Smooth muscle cell (in vitro differentiated cells): Measurements from ENCODE around the gene SLC25A47. TPM values are rescaled to one million over a fixed set of nuclear protein-coding genes. Genes with fewer than 3 reads are reported as not detected.

ENCODE experiments used
- DNase-seq: peaks from one replicate; lab custom pipeline; 2025; ENCODE audit not compliant: unreplicated experiment; lab: John Stamatoyannopoulos, UW
- H2AFZ ChIP-seq: fragments of 200-600 bp; sonication (generic); 2 replicates; pipeline ENCODE4 v1.6.0; 2016; ENCODE audit warnings: antibody characterized with exemption, low read depth, mild to moderate bottlenecking
- H3F3A ChIP-seq: fragments of 200-600 bp; sonication (generic); 2 replicates; pipeline ENCODE4 v1.6.0; 2017; ENCODE audit warnings: antibody characterized with exemption, low read depth
- H3K27ac ChIP-seq: fragments of 200-600 bp; sonication (generic); 2 replicates; pipeline ENCODE4 v1.5.1; 2016; ENCODE audit warnings: low read depth, mild to moderate bottlenecking
- H3K27me3 ChIP-seq: fragments of 200-600 bp; sonication (generic); 2 replicates; pipeline ENCODE4 v1.6.1; 2016; ENCODE audit warnings: low read depth, mild to moderate bottlenecking
- H3K36me3 ChIP-seq: fragments of 200-600 bp; sonication (generic); 2 replicates; pipeline ENCODE4 v1.5.1; 2016; ENCODE audit warnings: low read depth
- H3K4me1 ChIP-seq: fragments of 200-600 bp; sonication (generic); 2 replicates; pipeline ENCODE4 v1.5.1; 2016; ENCODE audit warnings: low read depth
- H3K4me2 ChIP-seq: fragments of 200-600 bp; sonication (generic); 2 replicates; pipeline ENCODE4 v1.6.0; 2016; ENCODE audit warnings: mild to moderate bottlenecking
- H3K4me3 ChIP-seq: fragments of 200-600 bp; sonication (generic); 2 replicates; pipeline ENCODE4 v1.5.1; 2016; ENCODE audit warnings: mild to moderate bottlenecking
- H3K79me2 ChIP-seq: fragments of 200-600 bp; sonication (generic); 2 replicates; pipeline ENCODE4 v1.6.0; 2016; ENCODE audit warnings: low read depth, mild to moderate bottlenecking
- H3K9ac ChIP-seq: fragments of 200-600 bp; sonication (generic); 2 replicates; pipeline ENCODE4 v1.6.0; 2016; ENCODE audit warnings: low read depth
- H3K9me3 ChIP-seq: fragments of 200-600 bp; sonication (generic); replicated peaks from 2 replicates; pipeline ENCODE4 v1.5.1; 2016; ENCODE audit warnings: low read depth
- H4K20me1 ChIP-seq: fragments of 200-600 bp; sonication (generic); 2 replicates; pipeline ENCODE4 v1.6.0; 2016; ENCODE audit warnings: low read depth
- CTCF ChIP-seq: fragments of 200-600 bp; sonication (generic); IDR thresholded peaks from 2 replicates; pipeline ENCODE4 v1.5.1; 2017; ENCODE audit warnings: borderline replicate concordance, mild to moderate bottlenecking, antibody characterized with exemption; ENCODE audit not compliant: insufficient read depth, poor library complexity, severe bottlenecking
- WGBS: methylation state at CpG from one replicate; pipeline ENCODE4 v1.1.7; 2016; ENCODE audit warnings: low lambda C conversion rate; 5-methylcytosine and 5-hydroxymethylcytosine counted together
- polyA plus RNA-seq: library from polyadenylated mRNA; unstranded; fragments of >200 nt; fragmentation: Nextera tagmentation; extraction: Ambion mirVana; gene quantifications from 2 replicates; pipeline ENCODE4 v1.2.1, GENCODE V29; 2016
- total RNA-seq: library from RNA; depleted of rRNA; stranded (reverse); fragments of >200 nt; gene quantifications from 2 replicates; pipeline ENCODE4 v1.2.3, GENCODE V29; 2014

SLC25A47 gene
- total and polyA plus RNA-seq, 2 experiments from 2014 or later, result not detected

GRCh38 chr14:100302616-100303015 lies 20.5 kb upstream of the SLC25A47 start:
- DNase-seq, result no peak

GRCh38 chr14:100303179-100303578 lies 20.0 kb upstream of the SLC25A47 start:
- no peak overlapping the region for H2AFZ ChIP-seq
- H3K27me3 ChIP-seq, result no peaks in the 10 kb centered on the region
- H3K9me3 ChIP-seq, result no peaks in the 10 kb centered on the region
- no peak overlapping the region for H3K9ac ChIP-seq
- H4K20me1 ChIP-seq, result peaks cover 29% of the 10 kb centered on the region
- H3K4me3 ChIP-seq, result no peak overlapping the region
- no peaks in the 10 kb centered on the region for H3K79me2 ChIP-seq
- no peak overlapping the region for H3K4me2 ChIP-seq
- WGBS, result 83% methylated on average over 8 of the region's 8 CpGs
- no peaks in the 10 kb centered on the region for H3F3A ChIP-seq
- H3K27ac ChIP-seq, result no peak overlapping the region
- H3K4me1 ChIP-seq, result peaks cover 8% of the 10 kb centered on the region
- no peak for DNase-seq
- H3K36me3 ChIP-seq, result no peaks in the 10 kb centered on the region
- TF ChIP-seq CTCF, result peak; percentile 54

More at GRCh38 chr14:100302616-100303015, 20.5 kb upstream of the SLC25A47 start:
- H3K27ac ChIP-seq, result no peak overlapping the region
- H3K36me3 ChIP-seq, result no peaks in the 10 kb centered on the region
- no peak overlapping the region for H3K4me3 ChIP-seq
- no peak overlapping the region for H3K4me2 ChIP-seq
- WGBS, result 72% methylated on average over 2 of the region's 2 CpGs
- H3K27me3 ChIP-seq, result no peaks in the 10 kb centered on the region
- no peak overlapping the region for H2AFZ ChIP-seq
- no peaks in the 10 kb centered on the region for H3K9me3 ChIP-seq
- no peak overlapping the region for H3K9ac ChIP-seq
- no peaks in the 10 kb centered on the region for H3K79me2 ChIP-seq
- TF ChIP-seq CTCF, result no peak
- peaks cover 33% of the 10 kb centered on the region for H4K20me1 ChIP-seq
- H3F3A ChIP-seq, result no peaks in the 10 kb centered on the region
- H3K4me1 ChIP-seq, result peaks cover 8% of the 10 kb centered on the region

GRCh38 chr14:100303925-100304324 lies 19.2 kb upstream of the SLC25A47 start:
- H3K27me3 ChIP-seq, result no peaks in the 10 kb centered on the region
- no peak for TF ChIP-seq CTCF
- no peak overlapping the region for H3K4me3 ChIP-seq
- H3K27ac ChIP-seq, result no peak overlapping the region
- H4K20me1 ChIP-seq, result peaks cover 31% of the 10 kb centered on the region
- H3F3A ChIP-seq, result no peaks in the 10 kb centered on the region
- no peaks in the 10 kb centered on the region for H3K36me3 ChIP-seq
- H3K79me2 ChIP-seq, result no peaks in the 10 kb centered on the region
- H3K9ac ChIP-seq, result no peak overlapping the region
- no peak overlapping the region for H3K4me2 ChIP-seq
- no peak overlapping the region for H2AFZ ChIP-seq
- no peak for DNase-seq
- no peaks in the 10 kb centered on the region for H3K9me3 ChIP-seq
- WGBS, result 70% methylated on average over 4 of the region's 4 CpGs
- H3K4me1 ChIP-seq, result peaks cover 8% of the 10 kb centered on the region

GRCh38 chr14:100304825-100305323 lies 18.3 kb upstream of the SLC25A47 start:
- 11% methylated on average over 23 of the region's 23 CpGs for whole genome bisulfite sequencing
- no peak for DNase-seq
- H4K20me1 ChIP-seq, result peaks cover 31% of the 10 kb centered on the region
- no peak overlapping the region for H3K9ac ChIP-seq
- H3K4me3 ChIP-seq, result peak overlapping the region; percentile 90
- H3K9me3 ChIP-seq, result no peaks in the 10 kb centered on the region
- no peak overlapping the region for H3K27ac ChIP-seq
- no peaks in the 10 kb centered on the region for H3K79me2 ChIP-seq
- peaks cover 8% of the 10 kb centered on the region for H3K4me1 ChIP-seq
- H2AFZ ChIP-seq, result no peak overlapping the region
- no peak for TF ChIP-seq CTCF
- H3F3A ChIP-seq, result no peaks in the 10 kb centered on the region
- no peaks in the 10 kb centered on the region for H3K27me3 ChIP-seq
- H3K36me3 ChIP-seq, result no peaks in the 10 kb centered on the region
- peak overlapping the region; percentile 94 for H3K4me2 ChIP-seq
